GM12891 (cell line): ENCODE data around the gene MANF.
A peak's percentile ranks its signal among the peaks of the same experiment; 100 is the strongest.

Experiments used
- DNase-seq: peaks from one replicate; pipeline ENCODE4 v3.0.0; 2011; ENCODE audit warnings: low spot score; ENCODE audit not compliant: insufficient read length
- FAIRE-seq: peaks from 2 replicates; lab custom pipeline; 2011; peaks lifted over from hg19 to GRCh38; lab: Jason Lieb, UNC
- PAX5 ChIP-seq: IDR thresholded peaks from 2 replicates; pipeline ENCODE4 v1.6.1; 2011; ENCODE audit warnings: low read length, moderate library complexity, mild to moderate bottlenecking; ENCODE audit not compliant: insufficient read depth, severe bottlenecking
- POLR2A ChIP-seq: IDR thresholded peaks from 2 replicates; pipeline ENCODE4 v1.6.1; 2011; ENCODE audit warnings: low read depth, low read length, control low read depth
- POLR2AphosphoS5 ChIP-seq: IDR thresholded peaks from 2 replicates; pipeline ENCODE4 v1.6.1; 2011; ENCODE audit warnings: low read depth, low read length, control low read depth
- POU2F2 ChIP-seq: IDR thresholded peaks from 2 replicates; pipeline ENCODE4 v1.6.1; 2011; ENCODE audit warnings: low read depth, mild to moderate bottlenecking, control low read depth, low read length, moderate library complexity
- SPI1 ChIP-seq: IDR thresholded peaks from 2 replicates; pipeline ENCODE4 v1.6.1; 2011; ENCODE audit warnings: low read depth, low read length, control low read depth
- TAF1 ChIP-seq: IDR thresholded peaks from 2 replicates; pipeline ENCODE4 v1.6.1; 2011; ENCODE audit warnings: low read depth, low read length, control low read depth

The MANF gene

DNA sequence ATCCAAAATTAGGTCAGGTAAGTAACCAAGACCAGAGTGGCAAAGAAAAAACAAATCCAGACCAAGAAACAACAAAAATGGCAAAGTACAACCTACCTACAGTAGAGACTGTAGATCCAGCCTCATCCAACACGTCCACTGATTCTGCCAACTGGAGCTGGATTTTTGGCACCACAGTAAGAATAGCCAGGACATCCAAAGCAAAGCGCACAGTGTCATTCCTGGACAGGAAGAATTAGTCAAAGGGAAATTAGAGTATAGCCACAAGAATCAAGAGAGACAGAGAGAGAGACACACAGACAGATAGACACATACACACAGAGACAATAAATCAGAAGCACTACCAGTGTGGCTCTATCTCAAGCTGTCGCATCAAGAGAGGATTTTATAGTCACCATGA, 37.1 kb downstream of the MANF start:
- peak; percentile 45 for FAIRE-seq
- no peak for TF ChIP-seq PAX5
- TF ChIP-seq SPI1, result no peak
- no peak for TF ChIP-seq POLR2A
- TF ChIP-seq TAF1, result no peak
- no peak for TF ChIP-seq POU2F2
- TF ChIP-seq POLR2AphosphoS5, result no peak
- DNase-seq, result no peak

DNA sequence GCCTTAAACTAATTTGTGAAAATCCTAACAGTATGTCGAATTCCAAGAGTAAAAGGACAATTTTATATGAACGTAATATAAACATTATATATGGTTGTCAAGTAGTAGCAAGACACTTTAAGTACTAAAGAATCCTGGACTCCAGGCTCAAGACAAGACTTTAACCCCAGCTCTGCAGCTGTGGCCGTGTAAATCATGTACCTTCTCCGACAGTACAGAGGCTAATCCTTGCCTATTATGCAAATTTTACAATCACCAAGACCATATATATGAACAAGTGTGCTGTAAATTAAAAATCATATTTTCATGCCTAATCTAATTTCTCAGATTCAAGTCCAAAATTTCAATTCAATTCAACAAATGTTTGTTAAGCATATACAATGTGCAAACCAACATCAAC, 41.8 kb downstream of the MANF start:
- FAIRE-seq, result no peak
- TF ChIP-seq POLR2A (no peak), POLR2AphosphoS5 (no peak), TAF1 (no peak), SPI1 (no peak), POU2F2 (no peak), PAX5 (no peak)
- no peak for DNase-seq

GRCh38 chr3:51429138-51429537, 44.0 kb downstream of the MANF start:
- TF ChIP-seq SPI1, result no peak
- no peak for TF ChIP-seq POLR2A
- TF ChIP-seq TAF1, result no peak
- no peak for TF ChIP-seq POLR2AphosphoS5
- no peak for TF ChIP-seq POU2F2
- no peak for TF ChIP-seq PAX5
- no peak for DNase-seq
- no peak for FAIRE-seq

- TF ChIP-seq PAX5 (no peak), POU2F2 (no peak), SPI1 (no peak), TAF1 (no peak), POLR2AphosphoS5 (no peak), POLR2A (no peak)
- DNase-seq, result no peak
- no peak for FAIRE-seq
These were observed 49.0 kb downstream of the MANF start for GRCh38 chr3:51434110-51434509.

DNA sequence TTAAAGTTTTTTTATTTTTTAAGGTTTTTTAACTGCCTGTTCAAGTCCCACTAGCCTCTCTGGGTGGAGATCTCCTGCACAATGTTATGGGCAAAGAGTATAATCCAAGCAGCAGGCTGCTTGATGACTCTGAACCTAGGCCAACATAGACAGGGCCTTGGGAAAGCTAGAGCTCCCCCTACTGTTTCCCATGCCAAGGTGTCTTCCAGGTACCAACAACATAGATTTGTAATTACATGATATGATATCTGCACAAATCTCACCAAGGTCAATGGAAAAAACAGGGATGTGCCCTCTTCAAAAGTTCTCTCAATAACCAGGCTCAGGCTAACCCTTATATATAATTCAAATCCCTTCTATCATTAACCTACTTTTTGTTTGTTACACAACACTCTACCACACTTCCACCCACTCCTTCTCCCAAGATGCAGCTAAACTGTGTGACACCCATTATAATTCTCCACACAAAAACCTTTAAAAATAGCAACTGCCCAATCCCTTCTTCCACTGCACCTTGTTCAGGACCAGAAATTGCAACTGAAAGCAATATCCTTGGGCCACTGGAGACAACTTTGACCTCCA, 49.7 kb downstream of the MANF start:
- DNase-seq (peak; percentile 20), FAIRE-seq (no peak)
- no peak for TF ChIP-seq SPI1
- TF ChIP-seq TAF1, result no peak
- TF ChIP-seq POLR2AphosphoS5, result no peak
- TF ChIP-seq POLR2A, result no peak
- TF ChIP-seq PAX5, result no peak
- no peak for TF ChIP-seq POU2F2

- TF ChIP-seq PAX5, result no peak
- no peak for TF ChIP-seq POU2F2
- TF ChIP-seq TAF1, result no peak
- TF ChIP-seq POLR2A, result no peak
- TF ChIP-seq POLR2AphosphoS5, result no peak
- TF ChIP-seq SPI1, result no peak
- no peak for DNase-seq
- FAIRE-seq, result no peak
These were observed 52.0 kb downstream of the MANF start for GRCh38 chr3:51436998-51437639.
